Measurements from ENCODE around the gene MAN2B2.

MAN2B2 gene

DNA sequence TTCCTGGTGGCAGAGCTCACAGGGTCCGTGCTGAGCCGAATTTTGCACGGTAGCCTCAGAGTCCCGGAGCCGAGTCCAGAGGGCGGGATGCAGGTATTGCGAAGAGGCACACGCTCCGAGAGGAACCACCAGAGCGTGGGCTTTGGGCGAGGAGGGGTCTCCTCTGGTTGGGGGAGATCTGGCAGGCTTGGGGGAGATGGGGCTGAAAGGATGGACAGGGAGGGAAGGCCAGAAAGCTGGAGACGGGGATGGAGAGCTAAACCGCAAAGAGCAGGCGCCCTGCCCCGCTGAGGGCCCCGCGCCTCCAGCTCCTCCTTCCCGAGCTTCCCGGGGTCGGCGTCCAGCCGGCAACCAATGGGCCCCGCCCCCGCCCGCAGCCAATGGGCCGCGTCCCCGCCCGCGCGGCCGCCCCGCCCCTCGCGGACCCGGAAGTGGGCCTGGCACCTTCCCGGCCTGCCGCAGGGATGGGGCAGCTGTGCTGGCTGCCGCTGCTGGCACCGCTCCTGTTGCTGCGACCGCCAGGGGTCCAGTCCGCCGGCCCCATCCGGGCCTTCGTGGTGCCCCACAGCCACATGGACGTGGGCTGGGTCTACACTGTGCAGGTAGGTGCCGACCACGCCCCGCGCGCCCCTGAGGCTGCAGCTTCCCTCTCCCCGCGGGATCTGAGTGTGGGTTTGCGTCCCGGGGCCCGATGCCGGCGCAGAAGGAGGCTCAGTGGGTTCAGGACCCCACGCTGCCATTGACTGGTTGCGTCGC is at the start of gene MAN2B2:
MAN2B2 (plus strand) TSS at position 443 of the 756 bp plus-strand sequence; CDS start at position 465, 22 bp downstream.
- DNase-seq (ENCODE audit: insufficient read length, low spot score) (peak; percentile 98), FAIRE-seq (no peak)
- TF ChIP-seq, protein P1, sequence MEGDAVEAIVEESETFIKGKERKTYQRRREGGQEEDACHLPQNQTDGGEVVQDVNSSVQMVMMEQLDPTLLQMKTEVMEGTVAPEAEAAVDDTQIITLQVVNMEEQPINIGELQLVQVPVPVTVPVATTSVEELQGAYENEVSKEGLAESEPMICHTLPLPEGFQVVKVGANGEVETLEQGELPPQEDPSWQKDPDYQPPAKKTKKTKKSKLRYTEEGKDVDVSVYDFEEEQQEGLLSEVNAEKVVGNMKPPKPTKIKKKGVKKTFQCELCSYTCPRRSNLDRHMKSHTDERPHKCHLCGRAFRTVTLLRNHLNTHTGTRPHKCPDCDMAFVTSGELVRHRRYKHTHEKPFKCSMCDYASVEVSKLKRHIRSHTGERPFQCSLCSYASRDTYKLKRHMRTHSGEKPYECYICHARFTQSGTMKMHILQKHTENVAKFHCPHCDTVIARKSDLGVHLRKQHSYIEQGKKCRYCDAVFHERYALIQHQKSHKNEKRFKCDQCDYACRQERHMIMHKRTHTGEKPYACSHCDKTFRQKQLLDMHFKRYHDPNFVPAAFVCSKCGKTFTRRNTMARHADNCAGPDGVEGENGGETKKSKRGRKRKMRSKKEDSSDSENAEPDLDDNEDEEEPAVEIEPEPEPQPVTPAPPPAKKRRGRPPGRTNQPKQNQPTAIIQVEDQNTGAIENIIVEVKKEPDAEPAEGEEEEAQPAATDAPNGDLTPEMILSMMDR (IDR thresholded peaks at IDR 0.05; ENCODE audit: insufficient read depth, missing control alignments), result no peak

DNA sequence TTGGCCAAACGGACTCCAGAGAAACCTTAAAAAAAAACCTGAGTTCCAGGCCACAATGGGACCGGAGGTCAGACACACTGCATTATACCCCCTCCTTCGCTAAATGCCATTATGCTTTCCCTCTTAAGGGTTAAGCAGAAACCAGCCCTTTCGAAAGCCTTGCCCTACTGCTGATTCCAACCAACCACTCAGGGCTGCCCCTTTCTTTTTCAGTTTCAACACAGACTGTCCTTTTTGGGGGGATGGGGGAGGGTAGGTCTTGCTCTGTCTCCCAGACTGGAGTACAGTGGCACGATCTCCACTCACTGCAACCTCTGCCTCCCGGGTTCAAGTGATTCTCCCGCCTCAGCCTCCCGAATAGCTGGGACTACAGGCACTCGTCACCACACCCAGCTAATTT is 49.5 kb upstream of the MAN2B2 start:
- DNase-seq (ENCODE audit: insufficient read length, low spot score) (no peak), FAIRE-seq (no peak)
- TF ChIP-seq, protein P1 (IDR thresholded peaks at IDR 0.05; ENCODE audit: insufficient read depth, missing control alignments), result no peak

DNA sequence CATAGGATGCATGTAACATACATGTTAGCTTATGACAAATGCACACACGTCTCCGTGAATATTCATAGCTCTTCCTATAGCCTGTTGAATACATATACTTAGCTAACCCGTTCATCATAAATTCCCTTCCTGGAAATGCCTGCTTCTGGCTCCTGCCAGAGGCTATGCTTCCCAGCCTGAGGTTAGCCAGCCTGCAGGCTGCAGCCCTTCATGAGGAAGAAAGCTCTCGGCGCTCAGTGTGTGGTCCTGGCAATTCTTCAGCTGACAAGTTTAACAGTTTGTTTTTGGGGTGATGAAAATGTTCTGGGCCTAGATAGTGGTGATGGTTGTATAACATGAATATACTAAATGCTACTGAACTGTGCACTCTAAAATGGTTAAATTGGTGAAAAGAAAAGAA is 48.8 kb upstream of the MAN2B2 start:
- FAIRE-seq, result no peak
- TF ChIP-seq, protein P1 (IDR thresholded peaks at IDR 0.05; ENCODE audit: insufficient read depth, missing control alignments), result no peak
- no peak for DNase-seq (ENCODE audit: insufficient read length, low spot score)

DNA sequence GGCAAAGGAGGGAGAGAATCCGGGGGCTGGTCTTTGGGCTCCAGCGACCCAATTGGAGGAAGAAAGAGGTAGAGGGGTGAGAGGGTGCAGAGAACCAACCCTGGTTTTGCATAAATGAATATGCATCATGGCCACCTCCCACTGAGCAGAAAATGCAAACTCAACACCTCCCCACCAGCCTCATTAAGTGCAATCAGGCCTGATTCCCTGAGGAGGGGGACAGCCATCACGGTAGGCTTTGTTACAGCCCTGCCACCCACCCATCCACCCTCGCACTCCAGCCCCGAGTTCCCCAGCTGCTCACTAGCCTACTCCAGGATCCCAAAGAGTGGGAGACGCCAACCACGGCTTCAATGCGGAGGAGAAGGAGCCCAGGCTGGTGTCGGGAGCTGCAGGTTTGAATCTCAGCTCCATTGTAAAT is 48.3 kb upstream of the MAN2B2 start:
- DNase-seq (ENCODE audit: insufficient read length, low spot score), result no peak
- FAIRE-seq, result no peak
- TF ChIP-seq, protein P1 (IDR thresholded peaks at IDR 0.05; ENCODE audit: insufficient read depth, missing control alignments), result no peak

DNA sequence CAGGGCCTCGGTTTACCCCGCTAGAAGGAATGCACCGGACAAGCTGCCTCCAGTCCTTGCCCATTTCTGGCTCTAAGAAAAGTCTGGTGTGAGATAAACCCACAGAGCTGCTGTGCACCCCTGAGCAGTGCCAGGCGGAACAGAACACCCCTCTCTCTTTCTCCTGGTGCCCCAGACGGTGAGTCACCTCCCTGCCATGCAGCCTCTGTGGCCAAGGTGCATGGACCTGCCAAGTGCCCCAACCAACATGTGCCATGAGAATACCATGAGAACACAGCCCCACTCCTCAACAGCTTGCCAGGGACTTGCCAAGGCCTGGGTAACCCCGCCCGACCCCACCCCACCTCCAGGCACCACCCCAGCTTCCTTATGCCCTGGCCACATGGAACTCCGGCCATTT is 47.7 kb upstream of the MAN2B2 start:
- TF ChIP-seq, protein P1 (IDR thresholded peaks at IDR 0.05; ENCODE audit: insufficient read depth, missing control alignments), result no peak
- FAIRE-seq, result no peak
- no peak for DNase-seq (ENCODE audit: insufficient read length, low spot score)

DNA sequence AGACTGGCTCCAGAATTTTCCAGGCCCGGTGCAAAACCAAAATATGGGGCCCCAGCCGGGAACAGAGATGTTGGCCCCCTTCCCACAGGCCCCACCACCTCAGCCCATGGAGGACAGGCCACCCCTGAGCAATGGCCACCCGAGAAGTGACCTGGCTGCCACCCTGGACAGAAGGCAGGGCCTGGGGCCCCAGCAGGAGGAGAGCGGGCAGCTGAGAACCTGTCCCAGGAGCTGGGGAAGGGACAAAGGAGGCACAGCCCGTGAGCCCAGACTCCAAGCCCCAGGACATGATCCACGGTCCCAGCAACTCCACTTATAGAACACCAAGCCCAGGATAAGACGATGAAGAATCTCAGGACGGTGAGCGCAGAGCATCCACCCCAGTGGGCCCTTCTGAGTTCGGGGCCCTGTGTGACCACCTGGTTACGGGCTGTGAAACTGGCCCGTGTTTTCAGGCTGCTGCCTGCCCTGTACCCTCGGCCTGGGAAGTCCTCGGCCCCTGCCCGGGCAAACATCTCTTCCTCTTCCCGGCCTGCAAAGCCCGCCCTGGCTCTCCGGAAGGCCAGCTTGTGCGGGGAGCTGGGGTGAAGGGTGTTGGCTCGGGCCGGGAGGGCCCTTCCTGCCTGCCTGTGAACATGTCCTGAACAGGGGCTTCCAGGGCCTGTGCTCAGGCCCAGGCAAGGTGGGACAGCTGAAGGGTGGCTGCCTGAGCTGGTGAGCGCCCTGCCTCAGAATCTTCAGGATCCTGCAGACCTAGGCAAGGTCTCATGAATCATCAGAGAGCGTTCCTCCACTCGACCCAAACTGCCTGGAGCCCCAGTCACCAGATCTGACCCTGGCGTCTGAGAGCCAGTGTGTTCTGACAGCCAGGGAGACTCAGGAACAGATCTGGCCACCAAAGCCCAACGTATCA is 47.0 kb upstream of the MAN2B2 start:
- TF ChIP-seq, protein P1 (IDR thresholded peaks at IDR 0.05; ENCODE audit: insufficient read depth, missing control alignments), result no peak
- FAIRE-seq, result no peak

More for the DNA sequence above, 47.0 kb upstream of the MAN2B2 start:
- no peak for DNase-seq (ENCODE audit: insufficient read length, low spot score)
